Stimulated activated naive CD8-positive, alpha-beta T cell treated with anti-CD3 and anti-CD28 coated beads, Interleukin-15, Interleukin-2, amounts not matched to agents 100 ng/mL and 50 ng/mL, for 24 hours (primary cell): ENCODE results near the gene FANK1.
"Not testable (repeated sequence)": the region's sequence is repeated elsewhere in the genome, so short reads cannot be mapped to it uniquely, and the experiment has no call there.

Experiments used
- H3K27ac Mint-ChIP-seq: one replicate; pipeline ENCODE4 v1.8.0; 2021; ENCODE audit warnings: mild to moderate bottlenecking, mixed read lengths
- H3K27me3 Mint-ChIP-seq: one replicate; pipeline ENCODE4 v1.8.0; 2021; ENCODE audit warnings: mixed read lengths
- H3K36me3 Mint-ChIP-seq: one replicate; pipeline ENCODE4 v1.8.0; 2021; ENCODE audit warnings: low read depth, mixed read lengths
- H3K4me1 Mint-ChIP-seq: one replicate; pipeline ENCODE4 v1.8.0; 2021; ENCODE audit warnings: low read depth, mixed read lengths
- H3K4me3 Mint-ChIP-seq: one replicate; pipeline ENCODE4 v1.8.0; 2021; ENCODE audit warnings: mild to moderate bottlenecking, mixed read lengths
- H3K9me3 Mint-ChIP-seq: one replicate; pipeline ENCODE4 v1.8.0; 2021; ENCODE audit warnings: mixed read lengths

FANK1 gene

GRCh38 chr10:125878957-125879835 is 17.2 kb upstream of the FANK1 start:
- Mint-ChIP-seq H3K9me3 (peaks cover 10% of the 10 kb centered on the region), H3K4me1 (no peaks in the 10 kb centered on the region), H3K27me3 (no peaks in the 10 kb centered on the region), H3K4me3 (no peak overlapping the region), H3K27ac (no peak overlapping the region), H3K36me3 (peaks cover 54% of the 10 kb centered on the region)

GRCh38 chr10:125880719-125881118 is 15.6 kb upstream of the FANK1 start:
- no peak overlapping the region for H3K27ac Mint-ChIP-seq
- no peaks in the 10 kb centered on the region for H3K4me1 Mint-ChIP-seq
- no peaks in the 10 kb centered on the region for H3K27me3 Mint-ChIP-seq
- H3K36me3 Mint-ChIP-seq = peaks cover 40% of the 10 kb centered on the region
- no peak overlapping the region for H3K4me3 Mint-ChIP-seq
- H3K9me3 Mint-ChIP-seq = peaks cover 6% of the 10 kb centered on the region

GRCh38 chr10:125881192-125881591 is 15.2 kb upstream of the FANK1 start, which contains the start of gene DHX32:
TSS of gene DHX32 (minus strand) at chr10:125881292. CDS start at chr10:125880824, 468 bp downstream.
- Mint-ChIP-seq H3K27me3 (no peaks in the 10 kb centered on the region), H3K27ac (no peak within 1 kb of the TSS), H3K9me3 (peaks cover 4% of the 10 kb centered on the region), H3K4me3 (no peak within 1 kb of the TSS), H3K4me1 (no peaks in the 10 kb centered on the region), H3K36me3 (peaks cover 36% of the 10 kb centered on the region)

GRCh38 chr10:125882596-125882995 is 13.8 kb upstream of the FANK1 start:
- H3K9me3 Mint-ChIP-seq = no peaks in the 10 kb centered on the region
- H3K27ac Mint-ChIP-seq = no peak overlapping the region
- peaks cover 28% of the 10 kb centered on the region for H3K36me3 Mint-ChIP-seq
- H3K4me1 Mint-ChIP-seq = no peaks in the 10 kb centered on the region
- H3K27me3 Mint-ChIP-seq = no peaks in the 10 kb centered on the region
- H3K4me3 Mint-ChIP-seq = no peak overlapping the region

- Mint-ChIP-seq H3K36me3 (peaks cover 27% of the 10 kb centered on the region), H3K27me3 (no peaks in the 10 kb centered on the region), H3K27ac (no peak overlapping the region), H3K9me3 (no peaks in the 10 kb centered on the region), H3K4me1 (no peaks in the 10 kb centered on the region), H3K4me3 (no peak overlapping the region)
Measured at GRCh38 chr10:125883211-125883610, 13.2 kb upstream of the FANK1 start.

- Mint-ChIP-seq H3K4me1 (no peaks in the 10 kb centered on the region), H3K27me3 (no peaks in the 10 kb centered on the region), H3K9me3 (no peaks in the 10 kb centered on the region), H3K27ac (no peak overlapping the region), H3K36me3 (peaks cover 4% of the 10 kb centered on the region), H3K4me3 (no peak overlapping the region)
Measured at GRCh38 chr10:125886914-125887512, 9.4 kb upstream of the FANK1 start.

- not testable (repeated sequence) for H3K9me3 Mint-ChIP-seq, H3K27me3 Mint-ChIP-seq, H3K4me3 Mint-ChIP-seq, H3K27ac Mint-ChIP-seq, H3K4me1 Mint-ChIP-seq, H3K36me3 Mint-ChIP-seq
Measured at GRCh38 chr10:125889441-125889840, 6.9 kb upstream of the FANK1 start.

- not testable (repeated sequence) for H3K36me3 Mint-ChIP-seq, H3K27ac Mint-ChIP-seq, H3K9me3 Mint-ChIP-seq, H3K4me3 Mint-ChIP-seq, H3K27me3 Mint-ChIP-seq
- H3K4me1 Mint-ChIP-seq = peaks cover 20% of the 10 kb centered on the region
Measured at GRCh38 chr10:125892402-125892801, 4.0 kb upstream of the FANK1 start.

- H3K4me3 Mint-ChIP-seq, H3K27me3 Mint-ChIP-seq, H3K36me3 Mint-ChIP-seq, H3K9me3 Mint-ChIP-seq, H3K27ac Mint-ChIP-seq: not testable (repeated sequence)
- H3K4me1 Mint-ChIP-seq = peaks cover 21% of the 10 kb centered on the region
Measured at GRCh38 chr10:125894176-125894575, 2.2 kb upstream of the FANK1 start.

- H3K36me3 Mint-ChIP-seq, H3K9me3 Mint-ChIP-seq, H3K27me3 Mint-ChIP-seq: not testable (repeated sequence)
- Mint-ChIP-seq H3K4me1 (peaks cover 21% of the 10 kb centered on the region), H3K27ac (peak overlapping the region; percentile 95), H3K4me3 (peak overlapping the region; percentile 90)
Measured at GRCh38 chr10:125895130-125896087, 955 bp upstream of the FANK1 start.

- not testable (repeated sequence) for H3K27ac Mint-ChIP-seq, H3K9me3 Mint-ChIP-seq, H3K27me3 Mint-ChIP-seq, H3K36me3 Mint-ChIP-seq
- H3K4me1 Mint-ChIP-seq = peaks cover 21% of the 10 kb centered on the region
- peak overlapping the region; percentile 88 for H3K4me3 Mint-ChIP-seq
Measured at GRCh38 chr10:125897317-125897716, 953 bp downstream of the FANK1 start.

GRCh38 chr10:125900963-125901362 is 4.6 kb downstream of the FANK1 start:
- H3K9me3 Mint-ChIP-seq, H3K27ac Mint-ChIP-seq, H3K4me3 Mint-ChIP-seq: not testable (repeated sequence)

GRCh38 chr10:125903135-125903640 is 6.8 kb downstream of the FANK1 start:
- H3K27me3 Mint-ChIP-seq, H3K36me3 Mint-ChIP-seq, H3K9me3 Mint-ChIP-seq, H3K4me1 Mint-ChIP-seq, H3K4me3 Mint-ChIP-seq, H3K27ac Mint-ChIP-seq: not testable (repeated sequence)

More at GRCh38 chr10:125900963-125901362, 4.6 kb downstream of the FANK1 start:
- not testable (repeated sequence) for H3K36me3 Mint-ChIP-seq, H3K27me3 Mint-ChIP-seq, H3K4me1 Mint-ChIP-seq

- H3K4me1 Mint-ChIP-seq, H3K9me3 Mint-ChIP-seq, H3K36me3 Mint-ChIP-seq, H3K27me3 Mint-ChIP-seq, H3K4me3 Mint-ChIP-seq, H3K27ac Mint-ChIP-seq: not testable (repeated sequence)
Measured at GRCh38 chr10:125905069-125905994, 9.0 kb downstream of the FANK1 start.
